Amygdala (tissue), 56 donors: ENCODE data around the gene MZT2A.
A peak's percentile ranks its signal among the peaks of the same experiment; 100 is the strongest.
"Not testable (repeated sequence)": the region's sequence is repeated elsewhere in the genome, so short reads cannot be mapped to it uniquely, and the experiment has no call there.

Source experiments
- DNase-seq, 56 donors: peaks; one replicate each; lab custom pipeline; 2025; lab: John Stamatoyannopoulos, UW

Gene MZT2A

GRCh38 chr2:131492015-131492417 lies at the start of gene MZT2A:
Gene MZT2A, minus strand, starts transcription at chr2:131492397. Its CDS starts 21 bp downstream, at chr2:131492376.
- peak in 7 of 56 donors; percentile 27 to 63 (median 57) for DNase-seq

GRCh38 chr2:131538856-131539255 lies 46.7 kb upstream of the MZT2A start:
- not testable (repeated sequence) for DNase-seq

GRCh38 chr2:131536841-131537240 lies 44.6 kb upstream of the MZT2A start:
- not testable (repeated sequence) for DNase-seq

- not testable (repeated sequence) for DNase-seq
Observed at GRCh38 chr2:131535951-131536826, 44.0 kb upstream of the MZT2A start.

GRCh38 chr2:131535526-131535925 lies 43.3 kb upstream of the MZT2A start:
- DNase-seq = no peak

- not testable (repeated sequence) for DNase-seq
Observed at GRCh38 chr2:131534965-131535364, 42.8 kb upstream of the MZT2A start.

GRCh38 chr2:131534317-131534672 lies 42.1 kb upstream of the MZT2A start:
- DNase-seq = not testable (repeated sequence)

GRCh38 chr2:131533609-131534316 lies 41.6 kb upstream of the MZT2A start:
- not testable (repeated sequence) for DNase-seq

GRCh38 chr2:131532723-131533608 lies 40.8 kb upstream of the MZT2A start:
- DNase-seq = not testable (repeated sequence)

- not testable (repeated sequence) for DNase-seq
Observed at GRCh38 chr2:131531547-131532185, 39.5 kb upstream of the MZT2A start.

GRCh38 chr2:131530626-131531344 lies 38.6 kb upstream of the MZT2A start:
- not testable (repeated sequence) for DNase-seq

- not testable (repeated sequence) for DNase-seq
Observed at GRCh38 chr2:131529864-131530445, 37.8 kb upstream of the MZT2A start.

- not testable (repeated sequence) for DNase-seq
Observed at GRCh38 chr2:131528981-131529863, 37.0 kb upstream of the MZT2A start.

- DNase-seq = peak in 30 of 56 donors; percentile 3 to 59 (median 27)
Observed at GRCh38 chr2:131527131-131528001, 35.2 kb upstream of the MZT2A start, which contains the start of gene CCDC74A. Gene CCDC74A, plus strand, starts transcription at chr2:131527888. Its CDS starts 83 bp downstream, at chr2:131527971.

GRCh38 chr2:131525256-131525655 lies 33.1 kb upstream of the MZT2A start:
- not testable (repeated sequence) for DNase-seq

- no peak for DNase-seq
Observed at GRCh38 chr2:131521961-131522781, 30.0 kb upstream of the MZT2A start.
